ENCODE measurements around the gene TSC22D2.

- no peak for TF ChIP-seq CTCF (conservative IDR thresholded peaks at IDR 0.05)
- TF ChIP-seq ZFX (IDR thresholded peaks at IDR 0.05) = no peak
Measured at GRCh38 chr3:150379469-150379868, 28.6 kb upstream of the TSC22D2 start.
